GM06990 (cell line): Measurements from ENCODE around the gene MEGF6.

Source experiments
- DNase-seq: peaks from one replicate; pipeline ENCODE4 v3.0.0-alpha.2; 2011; ENCODE audit not compliant: insufficient read length; ENCODE audit errors: extremely low read depth
- H3K27me3 ChIP-seq: replicated peaks from 2 replicates; pipeline ENCODE4 v1.6.0; 2011; ENCODE audit warnings: low read length; ENCODE audit not compliant: control insufficient read depth, insufficient read depth
- H3K36me3 ChIP-seq: 2 replicates; pipeline ENCODE4 v1.5.1; 2011; ENCODE audit warnings: low read length; ENCODE audit not compliant: control insufficient read depth, insufficient read depth
- H3K4me3 ChIP-seq: replicated peaks from 2 replicates; pipeline ENCODE4 v1.5.1; 2011; ENCODE audit warnings: low read depth, mild to moderate bottlenecking, control low read depth, low read length
- CTCF ChIP-seq: IDR thresholded peaks from 2 replicates; pipeline ENCODE4 v1.5.1; 2011; ENCODE audit warnings: low read length, control low read depth, mild to moderate bottlenecking, inconsistent platforms; ENCODE audit not compliant: insufficient read depth, poor library complexity, severe bottlenecking

The MEGF6 gene

GRCh38 chr1:3485016-3485415 lies 126.3 kb downstream of the MEGF6 start:
- Histone ChIP-seq H3K27me3 (no peaks in the 10 kb centered on the region), H3K4me3 (no peak overlapping the region), H3K36me3 (no peaks in the 10 kb centered on the region)
- TF ChIP-seq CTCF, result no peak
- no peak for DNase-seq

GRCh38 chr1:3483801-3484444 lies 127.4 kb downstream of the MEGF6 start:
- DNase-seq, result no peak
- TF ChIP-seq CTCF, result peak; percentile 89
- no peaks in the 10 kb centered on the region for H3K27me3 ChIP-seq

GRCh38 chr1:3483380-3483779 lies 127.9 kb downstream of the MEGF6 start:
- no peak for TF ChIP-seq CTCF
- Histone ChIP-seq H3K4me3 (no peak overlapping the region), H3K27me3 (no peaks in the 10 kb centered on the region), H3K36me3 (no peaks in the 10 kb centered on the region)
- no peak for DNase-seq

More at GRCh38 chr1:3483801-3484444, 127.4 kb downstream of the MEGF6 start:
- Histone ChIP-seq H3K4me3 (no peak overlapping the region), H3K36me3 (no peaks in the 10 kb centered on the region)

GRCh38 chr1:3482378-3482849 lies 128.9 kb downstream of the MEGF6 start:
- no peaks in the 10 kb centered on the region for H3K27me3 ChIP-seq
- TF ChIP-seq CTCF, result peak; percentile 24
- no peak overlapping the region for H3K4me3 ChIP-seq
- no peaks in the 10 kb centered on the region for H3K36me3 ChIP-seq
- no peak for DNase-seq

- TF ChIP-seq CTCF, result no peak
- Histone ChIP-seq H3K4me3 (no peak overlapping the region), H3K36me3 (no peaks in the 10 kb centered on the region), H3K27me3 (no peaks in the 10 kb centered on the region)
- no peak for DNase-seq
Observed at GRCh38 chr1:3481836-3482375, 129.4 kb downstream of the MEGF6 start.
